Kasumi-1 (cell line): ENCODE data around the gene MAP3K21.

Source experiments
- DNase-seq, 2 experiments: peaks; one replicate each; lab custom pipeline; 2025; lab: John Stamatoyannopoulos, UW

Gene MAP3K21

DNA sequence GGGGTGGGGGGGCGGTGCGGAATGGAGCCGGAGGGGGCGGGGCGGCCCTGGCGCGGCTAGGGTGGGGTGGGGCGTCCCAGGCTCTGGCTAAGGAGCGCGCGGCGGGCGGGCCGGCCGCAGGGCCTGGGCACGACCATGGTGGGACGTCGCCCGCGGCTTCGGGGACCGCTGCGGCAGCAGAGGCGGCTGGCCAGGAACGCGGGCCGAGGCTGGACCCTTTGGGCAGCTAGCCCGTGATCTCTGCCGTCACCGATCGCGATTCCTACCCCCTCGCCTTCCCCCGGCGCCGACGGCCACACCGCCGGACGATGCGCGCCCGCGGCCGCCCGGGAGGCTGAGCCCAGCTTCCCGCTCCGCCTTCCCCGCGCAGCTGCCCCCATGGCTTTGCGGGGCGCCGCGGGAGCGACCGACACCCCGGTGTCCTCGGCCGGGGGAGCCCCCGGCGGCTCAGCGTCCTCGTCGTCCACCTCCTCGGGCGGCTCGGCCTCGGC lies at the start of gene MAP3K21:
MAP3K21 (plus strand) TSS at position 74 of the 491 bp plus-strand sequence; CDS start at position 379, 305 bp downstream.
- DNase-seq, result no peak

DNA sequence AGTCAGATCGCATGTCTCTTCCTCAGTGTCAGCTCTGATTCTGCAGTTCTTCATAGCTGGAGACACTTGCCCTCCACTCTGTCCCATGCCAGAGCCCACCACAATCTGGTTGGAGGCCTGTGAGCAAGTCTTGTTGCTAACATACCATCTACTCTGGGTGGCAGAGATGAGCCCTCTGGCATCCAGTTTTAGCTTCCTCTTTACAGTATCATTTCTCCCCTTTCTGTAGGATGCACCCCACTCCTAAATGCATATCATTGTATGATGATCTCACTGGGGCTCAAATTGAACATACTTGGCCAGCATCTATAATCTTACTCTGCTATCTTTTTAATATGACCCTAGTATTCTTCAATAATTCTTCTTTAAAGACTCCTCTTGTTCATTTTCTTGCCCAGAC lies 48.9 kb upstream of the MAP3K21 start:
- no peak for DNase-seq

DNA sequence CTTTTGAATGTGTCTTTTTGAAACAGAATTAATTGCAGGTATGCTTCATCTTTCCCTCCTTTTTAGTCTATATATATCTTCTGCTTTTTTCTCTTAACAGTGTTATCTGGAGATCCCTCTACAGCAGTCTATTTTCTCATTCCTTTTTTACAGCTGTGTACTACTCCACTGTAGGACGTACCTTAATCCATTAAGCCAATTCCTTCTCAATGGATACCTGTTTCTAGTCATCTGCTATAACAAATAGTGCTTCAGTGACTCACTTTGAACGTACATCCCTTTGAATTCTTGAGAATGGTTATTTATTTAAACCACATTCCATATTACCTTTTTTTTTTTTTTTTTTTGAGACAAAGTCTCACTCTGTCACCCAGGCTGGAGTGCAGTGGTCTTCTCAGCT lies 47.6 kb upstream of the MAP3K21 start:
- no peak for DNase-seq

DNA sequence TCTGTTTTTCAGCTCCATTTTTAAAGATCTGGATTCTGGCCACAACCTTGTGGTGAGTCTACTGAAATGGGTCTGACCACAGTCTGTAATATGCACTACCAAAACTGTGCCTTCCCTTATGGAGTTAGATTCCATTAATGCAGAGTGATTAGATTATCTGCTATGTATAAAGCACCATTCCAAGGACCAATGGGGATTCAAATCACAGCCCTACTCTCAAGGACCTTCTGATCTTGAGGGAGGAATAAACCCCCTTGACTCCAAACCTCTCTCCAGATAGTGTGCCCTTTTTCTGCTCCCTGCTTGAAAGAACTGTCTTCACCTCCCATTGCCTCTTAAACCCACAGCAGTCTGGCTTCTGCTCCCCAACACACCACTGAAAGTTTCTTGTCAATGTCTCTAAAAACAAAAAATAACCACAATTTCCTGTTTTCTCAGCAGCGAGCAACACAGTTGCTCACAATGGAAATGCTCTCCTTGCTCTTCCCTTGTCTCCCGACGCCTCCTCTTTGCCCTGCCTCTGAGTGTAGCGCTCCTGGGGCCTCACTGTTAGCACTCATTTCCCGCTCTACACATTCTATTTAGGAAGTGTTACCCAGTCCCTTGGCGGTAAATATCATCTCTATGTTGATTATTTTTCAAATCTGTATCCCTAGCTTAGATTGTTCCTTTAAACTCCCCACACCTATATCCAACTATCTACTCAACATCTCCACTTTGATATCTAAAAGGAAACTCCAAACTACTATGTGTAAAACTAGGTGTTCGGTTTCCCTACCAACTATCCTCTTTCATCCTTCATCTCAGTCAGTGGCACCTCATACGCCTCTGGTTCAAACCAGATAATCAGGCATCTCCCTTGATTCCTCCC lies 45.6 kb upstream of the MAP3K21 start:
- peak; percentile 21 to 27 for DNase-seq

DNA sequence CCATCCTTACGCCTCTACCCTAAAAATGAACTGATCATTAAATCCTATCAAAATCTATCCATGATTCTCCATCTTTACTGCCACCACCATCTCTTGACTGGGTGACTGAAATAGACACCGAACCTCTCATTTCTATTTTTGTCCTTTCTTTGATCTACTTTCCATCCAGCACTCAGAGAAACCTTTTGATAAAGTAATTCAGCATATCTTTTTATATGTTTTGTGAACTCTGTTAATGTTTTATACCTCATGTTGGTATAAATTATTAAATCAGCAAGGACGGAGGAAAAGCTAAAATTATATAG lies 45.0 kb upstream of the MAP3K21 start:
- DNase-seq, result no peak

DNA sequence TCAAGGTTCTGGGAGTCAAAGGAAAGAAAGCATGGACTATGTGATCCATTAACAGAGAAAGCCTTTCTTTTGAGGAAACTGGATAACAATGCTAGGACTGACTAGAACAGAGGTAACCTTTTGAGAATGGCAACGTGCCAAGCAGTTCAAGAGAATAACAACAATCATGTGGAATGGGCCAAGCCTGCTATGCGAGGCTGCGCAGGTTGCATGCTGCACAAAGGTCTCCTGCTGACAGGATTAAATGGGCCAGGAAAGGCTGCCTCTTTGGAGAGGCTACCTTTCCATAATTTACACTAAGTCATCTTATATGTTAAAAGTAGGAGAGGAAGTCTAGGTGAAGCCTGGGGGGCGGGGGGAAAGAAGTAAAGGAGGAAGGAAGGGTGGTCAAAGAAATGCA lies 37.8 kb upstream of the MAP3K21 start:
- DNase-seq, result no peak

DNA sequence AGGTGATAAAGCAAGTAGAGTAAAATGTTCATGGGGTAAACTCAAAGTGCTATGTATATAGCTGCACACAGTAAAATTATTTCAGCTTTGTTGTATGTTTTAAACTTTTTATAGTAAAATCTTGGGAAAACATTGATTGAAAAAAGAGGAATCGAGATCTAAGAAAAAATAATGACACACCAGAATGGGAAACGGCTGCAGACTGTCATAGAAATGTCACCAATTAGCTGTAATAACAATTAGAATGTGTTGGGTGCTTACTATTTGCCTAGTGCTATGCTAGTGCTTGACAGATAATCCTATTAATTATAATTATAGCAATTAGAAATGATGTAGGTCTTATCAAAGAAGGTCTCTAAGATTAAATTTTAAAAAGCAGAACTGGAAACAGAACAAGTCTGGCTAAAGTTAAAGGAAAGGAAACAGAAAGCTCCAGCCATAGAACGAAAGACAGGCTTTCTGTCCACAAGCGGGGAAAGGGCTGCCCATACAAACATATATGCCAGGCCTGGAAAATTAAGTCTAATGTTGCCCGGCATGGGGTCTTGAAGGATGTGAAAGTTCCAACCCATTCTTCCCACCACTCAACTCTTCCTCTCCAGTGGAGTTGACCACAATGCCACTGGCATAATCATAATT lies 37.0 kb upstream of the MAP3K21 start:
- no peak for DNase-seq

DNA sequence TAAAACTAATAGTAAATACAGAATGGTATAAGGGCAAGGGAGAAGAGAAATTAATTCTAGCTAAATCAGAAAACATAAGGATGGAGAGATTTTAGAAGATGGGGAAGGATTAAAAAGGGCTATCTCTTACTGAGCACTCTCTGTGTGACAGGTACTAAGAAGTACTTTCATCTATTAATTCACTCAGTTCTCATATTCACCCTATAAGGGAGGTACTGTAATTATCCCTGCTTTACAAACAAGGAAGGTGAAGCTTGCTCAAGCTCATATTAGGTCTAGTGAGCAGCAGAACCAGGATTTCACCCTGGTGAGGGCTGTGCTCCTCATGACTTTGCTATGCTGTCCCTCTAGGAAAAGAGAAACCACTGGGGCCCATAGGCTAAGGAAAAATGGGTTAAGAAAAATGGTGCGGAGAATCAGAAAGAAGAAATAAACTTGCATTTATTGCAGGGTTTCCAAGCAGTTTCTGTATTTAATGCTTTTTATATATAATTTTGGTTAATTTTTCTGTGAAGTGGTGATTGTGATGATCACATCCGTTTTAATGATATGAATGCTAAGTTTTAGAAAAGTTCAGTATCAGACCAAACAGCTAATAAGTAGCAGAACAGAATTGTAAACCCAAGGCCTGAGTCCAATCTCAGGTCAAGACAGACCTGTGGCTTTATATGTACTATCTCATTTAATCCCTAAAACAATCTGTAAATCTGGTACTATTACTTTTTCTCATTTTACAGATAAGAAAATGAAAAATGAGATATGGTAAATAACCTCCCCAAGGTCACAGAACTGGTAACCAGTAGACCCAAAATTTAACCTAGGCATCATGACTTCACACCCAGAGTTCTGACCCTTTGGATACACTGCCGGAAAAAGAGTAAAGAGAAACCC lies 33.7 kb upstream of the MAP3K21 start:
- no peak for DNase-seq

DNA sequence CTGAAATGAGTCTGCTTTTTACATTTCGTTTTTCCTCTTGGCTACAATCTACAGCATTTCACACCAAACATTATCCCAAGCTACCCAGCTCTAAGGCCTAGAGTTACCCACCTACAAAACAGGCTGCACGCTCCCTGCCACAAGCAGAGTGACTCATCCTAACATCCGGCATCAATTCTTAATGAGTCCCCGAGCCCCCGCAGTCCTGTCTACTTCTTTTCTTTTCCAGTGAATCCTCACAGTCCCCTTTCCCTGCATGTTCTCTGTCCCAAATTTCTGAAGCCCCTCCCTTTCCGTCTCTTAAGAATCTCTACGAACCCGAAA lies 32.6 kb upstream of the MAP3K21 start:
- peak; percentile 68 to 78 for DNase-seq

DNA sequence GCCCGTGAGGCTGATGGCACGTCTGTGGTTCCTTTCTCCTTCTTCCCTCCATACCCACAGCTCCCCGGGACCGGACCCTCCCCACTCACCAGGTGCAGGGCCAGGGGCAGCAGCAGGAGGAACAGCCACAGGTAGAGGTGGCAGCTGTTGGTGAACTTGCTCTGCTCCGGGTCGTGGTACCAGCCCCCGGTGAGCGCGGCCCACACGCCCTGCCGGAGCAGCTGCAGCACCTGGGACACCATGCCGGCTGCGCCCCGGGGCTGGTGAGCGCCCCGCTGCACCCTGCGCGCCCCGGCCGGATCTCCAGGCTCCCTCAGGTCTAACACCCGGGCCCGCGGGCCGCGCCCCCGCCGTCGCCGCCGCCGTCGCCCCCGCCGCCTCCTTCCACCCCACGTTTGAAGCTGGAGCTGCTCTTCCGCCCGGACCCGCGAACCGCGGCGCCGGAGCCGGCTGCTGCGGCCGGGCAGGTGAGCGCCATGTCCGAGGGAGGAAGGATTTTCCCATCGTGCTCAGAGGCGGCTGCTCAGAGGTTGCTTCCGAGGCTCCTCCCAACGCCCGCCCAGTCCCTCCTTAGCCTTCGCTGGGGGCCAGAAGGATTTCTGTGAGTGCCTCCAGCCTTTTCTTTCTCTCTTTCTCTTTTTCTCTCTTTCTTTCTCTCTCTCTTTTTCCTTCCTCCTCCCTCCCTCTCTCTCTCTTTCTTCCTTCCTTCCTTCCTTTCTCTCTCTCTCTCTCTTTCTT lies 32.1 kb upstream of the MAP3K21 start, which contains the start of gene PCNX2:
PCNX2 (minus strand) TSS at position 489 of the 738 bp plus-strand sequence; CDS start at position 242, 247 bp downstream.
- peak; percentile 15 to 25 for DNase-seq

DNA sequence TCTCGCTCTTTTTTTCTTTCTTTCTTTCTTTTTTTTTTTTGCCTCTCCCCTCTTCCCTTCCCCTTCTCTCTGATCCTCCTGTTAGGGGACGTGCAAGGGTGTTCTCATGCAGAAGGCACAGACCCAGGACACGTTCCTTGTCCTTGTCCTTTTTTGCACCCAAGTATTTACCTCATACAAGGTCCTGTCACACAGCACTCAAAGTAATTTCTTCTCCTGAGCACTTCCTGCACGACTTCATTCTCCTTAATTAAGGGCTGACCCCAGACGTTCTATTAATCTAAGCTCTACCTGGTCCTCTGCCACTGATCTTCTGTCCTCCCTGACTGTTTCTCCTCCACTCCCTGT lies 31.6 kb upstream of the MAP3K21 start:
- DNase-seq, result no peak

DNA sequence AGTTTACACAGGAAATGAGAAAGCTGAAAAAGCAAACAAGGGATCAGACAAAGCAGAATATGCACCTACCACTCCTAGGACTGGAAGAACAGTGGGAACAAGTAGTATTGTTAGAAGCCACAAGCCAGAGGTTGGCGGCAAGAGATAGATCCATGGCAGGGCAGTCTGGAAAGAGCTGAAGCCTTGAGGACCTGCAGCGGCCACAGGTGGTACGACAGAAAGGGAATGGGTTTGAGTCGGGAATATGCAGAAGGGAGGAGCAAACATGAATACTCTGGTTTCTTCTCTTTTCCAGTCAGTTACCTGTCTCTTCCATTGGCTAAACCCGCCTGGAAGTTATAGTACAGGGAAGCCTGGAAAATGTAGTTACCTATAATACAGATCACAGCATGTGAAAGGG lies 28.1 kb upstream of the MAP3K21 start:
- DNase-seq, result no peak

DNA sequence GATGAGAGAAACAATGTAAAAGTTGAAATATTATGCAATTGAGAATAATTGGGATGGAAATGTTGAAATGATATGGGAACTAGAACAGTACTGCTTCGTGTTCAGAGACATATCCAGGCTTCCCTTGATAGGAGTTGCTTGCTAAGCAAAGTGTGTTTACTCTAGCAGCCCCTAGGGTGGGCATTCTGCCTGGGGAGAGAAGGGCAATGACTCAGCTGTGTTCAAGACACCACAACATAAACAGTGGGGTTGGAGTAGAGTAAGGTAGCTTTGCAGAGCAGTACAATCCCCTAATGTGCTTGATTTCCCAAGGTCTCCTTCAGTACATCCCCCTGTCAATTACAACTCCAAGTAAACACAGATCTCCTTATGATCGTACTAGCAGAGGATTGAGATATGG lies 27.2 kb upstream of the MAP3K21 start:
- no peak for DNase-seq

DNA sequence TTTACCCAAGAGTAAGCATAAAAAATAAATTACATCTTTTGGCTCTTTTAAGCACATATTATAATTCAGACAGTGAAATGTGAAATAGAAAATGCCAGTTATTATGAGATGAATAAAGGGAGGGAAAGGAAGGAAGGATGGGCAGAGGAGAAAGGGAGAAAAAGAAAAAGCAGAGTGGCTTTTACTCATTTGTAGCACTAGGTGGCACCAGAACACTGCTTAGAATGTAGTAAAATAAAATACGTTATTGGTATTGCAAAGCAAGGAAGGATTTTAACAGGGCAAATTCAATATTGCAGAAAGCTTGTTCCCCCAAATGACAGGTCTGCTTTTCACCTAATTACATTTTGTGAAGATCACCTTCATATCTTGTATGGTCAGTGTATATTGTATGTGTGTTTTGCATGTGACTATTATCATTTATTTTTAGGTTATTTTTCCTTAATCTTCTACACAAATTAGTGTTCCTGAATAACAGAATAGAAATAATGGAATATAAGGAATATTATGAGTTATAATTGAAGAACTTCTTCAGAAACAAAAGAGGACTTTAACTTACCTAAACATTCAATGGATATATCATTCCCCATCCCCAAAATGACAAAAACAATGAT lies 22.9 kb upstream of the MAP3K21 start:
- peak; percentile 72 to 76 for DNase-seq

DNA sequence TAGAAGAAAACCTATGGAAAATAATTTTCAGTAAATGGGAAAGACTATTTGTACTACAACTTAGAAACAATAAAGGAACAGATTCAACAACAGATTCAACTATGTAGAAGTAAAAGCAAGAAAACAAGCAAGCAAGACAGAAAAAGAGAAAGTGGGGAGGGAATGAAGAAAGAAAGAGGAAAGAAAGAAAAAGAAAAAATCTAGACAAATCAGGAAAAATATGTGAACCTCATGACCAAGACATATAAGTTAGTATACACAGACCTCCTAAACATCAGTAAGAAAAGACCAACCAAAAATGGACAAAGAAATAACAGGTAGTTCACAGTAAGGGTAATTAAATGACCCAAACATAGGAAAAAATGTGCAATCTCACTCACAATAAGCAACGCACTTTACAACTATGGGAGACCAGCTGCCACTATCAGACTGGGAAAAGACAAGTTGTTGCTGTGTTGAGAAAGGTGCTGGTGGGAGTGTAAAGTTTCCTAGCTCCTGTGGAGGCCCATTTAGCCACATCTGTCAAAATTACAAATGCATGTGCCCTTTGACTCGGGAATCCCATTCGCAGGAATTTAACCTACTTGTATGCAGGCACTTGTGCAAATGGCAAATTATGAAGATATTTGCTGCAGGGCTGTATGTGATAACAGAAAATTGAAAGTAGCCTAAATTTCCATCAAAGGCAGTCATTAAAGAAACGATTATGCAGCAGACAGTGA lies 13.9 kb upstream of the MAP3K21 start:
- DNase-seq, result no peak

DNA sequence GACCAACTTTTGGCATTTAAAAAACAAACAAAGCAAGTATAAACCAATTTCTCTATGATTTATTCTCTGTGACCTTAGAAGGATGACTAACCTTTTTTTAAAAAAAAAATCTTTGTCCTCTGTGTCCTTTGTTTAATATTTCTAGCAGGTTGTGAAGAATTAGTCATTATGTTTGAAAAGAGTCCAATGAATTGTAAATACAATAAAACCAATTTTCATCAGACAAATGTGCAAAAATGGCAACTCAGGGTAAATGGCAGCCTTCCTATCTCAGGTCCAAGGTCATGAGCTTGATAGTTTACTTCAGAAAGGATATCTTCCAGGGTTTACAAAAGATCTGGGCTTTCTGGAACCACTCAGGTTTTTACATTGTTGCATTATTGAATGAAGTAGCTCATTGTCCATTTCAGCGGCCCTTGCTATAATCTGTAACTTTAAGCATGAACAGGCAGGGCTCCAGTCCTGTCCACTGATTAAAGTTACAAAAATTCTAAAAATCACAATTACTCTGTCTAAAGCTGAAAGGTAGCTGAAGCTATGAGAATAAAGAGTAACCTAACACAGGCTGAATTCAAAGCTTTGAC lies 11.7 kb upstream of the MAP3K21 start:
- DNase-seq, result no peak

DNA sequence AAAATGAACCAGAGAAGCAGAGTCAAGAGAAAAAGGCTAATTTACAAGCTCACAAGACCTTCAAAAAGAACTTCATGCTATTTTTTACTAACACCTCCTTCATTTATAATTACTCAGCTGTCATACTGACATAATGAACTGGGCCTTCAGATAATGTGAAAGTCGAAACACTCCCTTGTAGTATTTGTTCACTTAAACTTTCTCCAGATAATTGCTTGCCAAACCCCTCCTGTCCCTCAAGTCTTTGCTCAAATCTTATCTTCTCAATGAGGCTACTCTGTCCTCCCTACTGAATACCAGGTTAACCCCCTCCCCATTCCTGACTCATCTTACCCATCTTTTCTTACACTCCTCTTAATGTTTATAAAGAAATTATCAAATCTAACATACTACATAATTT lies 11.1 kb upstream of the MAP3K21 start:
- no peak for DNase-seq

DNA sequence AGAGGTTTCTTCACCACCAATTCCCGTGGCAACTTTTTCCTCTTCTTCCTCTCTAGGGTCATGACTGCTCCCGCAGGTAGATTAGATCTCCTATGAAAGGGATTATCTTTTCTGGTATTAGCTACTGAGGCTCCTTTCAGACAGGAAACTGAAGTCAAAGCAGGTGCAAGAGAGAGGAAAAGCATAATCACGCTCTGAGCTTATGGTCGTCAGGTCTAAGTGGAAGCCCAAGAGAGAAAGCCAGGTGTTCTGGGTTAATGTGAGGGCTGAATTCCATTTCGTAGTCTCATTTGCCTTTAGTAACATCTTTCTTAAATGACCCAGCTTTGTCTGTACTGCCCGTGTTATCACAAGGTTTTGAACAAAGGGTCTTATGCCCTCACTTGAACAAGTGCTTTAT lies 8.3 kb upstream of the MAP3K21 start:
- DNase-seq, result no peak

DNA sequence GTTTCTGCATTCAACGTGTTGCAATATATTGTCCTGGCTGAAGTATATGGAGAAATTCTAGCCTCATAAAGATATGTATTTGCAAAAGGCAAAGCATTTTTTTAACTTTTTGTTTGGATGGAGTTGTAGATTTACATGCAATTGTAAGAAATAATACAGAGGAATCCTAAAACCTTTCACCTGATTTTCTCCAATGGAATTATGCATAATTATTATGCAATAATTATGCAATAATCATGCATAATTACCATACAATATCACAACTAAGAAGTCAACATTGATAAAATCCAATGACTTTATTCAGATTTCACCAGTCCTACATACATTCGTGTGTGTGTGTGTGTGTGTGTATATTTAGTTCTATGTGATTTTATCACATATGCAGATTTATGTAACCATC lies 7.5 kb upstream of the MAP3K21 start:
- DNase-seq, result no peak

DNA sequence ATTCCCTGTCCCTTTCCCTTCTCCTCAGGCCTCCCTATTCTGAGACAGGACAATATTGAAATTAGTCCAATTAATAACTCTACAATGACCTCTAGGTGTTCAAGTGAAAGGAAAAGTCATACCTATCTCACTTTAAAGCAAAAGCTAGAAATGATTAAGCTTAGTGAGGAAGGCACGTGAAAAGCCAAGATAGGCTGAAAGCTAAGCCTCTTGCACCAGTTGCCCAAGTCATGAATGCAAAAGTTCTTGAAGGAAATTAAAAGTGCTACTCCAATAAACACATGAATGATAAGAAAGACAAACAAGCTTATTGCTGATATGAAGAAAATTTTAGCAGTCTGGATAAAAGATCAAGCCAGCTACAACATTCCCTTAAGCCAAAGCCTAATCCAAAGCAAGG lies 3.8 kb upstream of the MAP3K21 start:
- DNase-seq, result no peak
